ENCODE results near the gene RAB11A.

The RAB11A gene

DNA sequence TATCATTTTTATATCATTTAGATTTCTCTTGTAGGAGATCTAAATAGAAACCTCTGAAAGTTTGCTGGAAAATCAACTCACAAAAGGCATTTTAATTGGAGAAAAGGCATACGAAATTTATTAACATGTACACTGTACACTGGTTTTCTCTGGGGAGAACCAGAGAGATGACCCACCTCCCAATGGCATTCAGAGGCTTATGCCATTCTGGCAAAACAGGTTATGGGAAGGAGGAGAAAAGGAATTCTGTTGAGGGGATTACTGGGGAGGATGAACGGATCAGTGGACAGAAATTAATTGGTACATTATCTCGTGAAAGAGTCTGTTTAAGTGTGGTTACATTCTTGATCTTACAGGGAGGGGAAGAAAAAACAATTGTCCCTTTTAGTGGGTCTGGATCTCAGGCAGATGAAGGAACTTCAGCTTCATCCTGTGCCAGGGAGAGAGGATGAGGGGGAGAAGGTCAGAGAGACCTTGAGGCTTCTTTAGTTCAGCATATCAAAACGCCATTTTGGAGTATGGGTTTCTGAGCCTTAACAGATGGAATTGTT lies 16.5 kb downstream of the RAB11A start:
- DNase-seq (ENCODE audit: low spot score) = no peak

DNA sequence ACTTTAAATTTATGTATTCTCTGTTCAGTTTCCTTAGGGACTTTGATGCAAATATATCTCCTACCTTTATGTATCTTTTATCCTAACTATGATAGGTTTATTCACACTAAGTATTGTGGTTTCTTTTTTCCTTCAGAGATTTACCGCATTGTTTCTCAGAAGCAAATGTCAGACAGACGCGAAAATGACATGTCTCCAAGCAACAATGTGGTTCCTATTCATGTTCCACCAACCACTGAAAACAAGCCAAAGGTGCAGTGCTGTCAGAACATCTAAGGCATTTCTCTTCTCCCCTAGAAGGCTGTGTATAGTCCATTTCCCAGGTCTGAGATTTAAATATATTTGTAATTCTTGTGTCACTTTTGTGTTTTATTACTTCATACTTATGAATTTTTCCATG lies 18.3 kb downstream of the RAB11A start:
- DNase-seq (ENCODE audit: low spot score) = no peak

DNA sequence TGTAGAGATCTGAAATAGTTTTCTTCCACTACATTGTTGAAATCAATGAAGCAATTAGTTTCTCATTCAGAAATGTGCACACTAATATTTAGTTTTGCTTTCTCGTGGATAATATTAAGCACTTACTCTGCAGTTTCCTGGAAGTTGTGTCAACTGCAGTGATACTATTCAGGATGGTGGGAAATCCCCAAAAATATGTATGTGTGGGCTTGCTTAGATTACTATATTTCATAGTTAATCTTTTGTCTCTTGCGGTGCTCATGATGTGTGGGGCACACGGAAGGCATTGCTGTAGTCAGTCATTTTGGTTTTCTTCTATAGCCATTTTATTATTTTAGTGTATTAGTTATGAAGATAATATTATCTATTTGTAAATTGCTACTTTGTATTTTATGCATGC lies 19.7 kb downstream of the RAB11A start:
- DNase-seq (ENCODE audit: low spot score) = no peak

DNA sequence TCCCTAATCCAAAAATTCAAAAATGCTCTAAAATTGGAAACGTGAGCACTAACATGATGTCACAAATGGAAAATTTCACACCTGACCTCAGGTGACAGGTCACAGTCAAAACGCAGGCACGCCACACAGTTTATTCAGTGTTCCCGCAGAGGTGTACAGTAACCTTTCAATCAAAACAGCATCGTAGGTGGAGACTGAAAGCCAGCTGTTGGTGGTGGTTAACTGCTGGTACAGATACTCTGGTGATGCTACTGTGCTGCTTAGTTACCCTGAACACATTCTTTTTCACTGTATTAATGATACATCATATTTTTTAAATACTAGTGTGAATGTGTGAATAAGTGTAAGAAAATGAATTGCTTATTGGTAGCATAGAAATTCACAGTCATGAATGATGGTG lies 23.8 kb downstream of the RAB11A start:
- DNase-seq (ENCODE audit: low spot score) = no peak

DNA sequence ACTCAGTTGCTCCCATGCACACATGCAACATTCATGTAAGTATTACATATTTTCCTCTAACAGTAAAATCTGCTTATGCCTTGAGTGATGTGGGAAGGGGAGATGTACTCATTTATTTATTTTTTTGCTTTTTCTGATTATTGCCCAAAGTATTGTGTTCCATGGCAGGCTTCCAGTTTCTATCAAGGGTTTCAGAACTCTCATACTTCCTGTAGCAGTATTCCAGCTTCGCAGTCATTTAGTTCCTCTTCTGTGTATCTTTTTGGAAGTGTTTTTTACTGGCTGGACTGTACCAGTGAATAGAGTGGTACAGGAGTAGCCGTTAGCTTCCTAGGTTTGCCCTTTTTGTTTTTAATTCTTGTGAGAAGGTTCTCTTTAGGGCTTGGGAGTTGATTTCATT lies 26.9 kb downstream of the RAB11A start:
- DNase-seq (ENCODE audit: low spot score) = no peak

DNA sequence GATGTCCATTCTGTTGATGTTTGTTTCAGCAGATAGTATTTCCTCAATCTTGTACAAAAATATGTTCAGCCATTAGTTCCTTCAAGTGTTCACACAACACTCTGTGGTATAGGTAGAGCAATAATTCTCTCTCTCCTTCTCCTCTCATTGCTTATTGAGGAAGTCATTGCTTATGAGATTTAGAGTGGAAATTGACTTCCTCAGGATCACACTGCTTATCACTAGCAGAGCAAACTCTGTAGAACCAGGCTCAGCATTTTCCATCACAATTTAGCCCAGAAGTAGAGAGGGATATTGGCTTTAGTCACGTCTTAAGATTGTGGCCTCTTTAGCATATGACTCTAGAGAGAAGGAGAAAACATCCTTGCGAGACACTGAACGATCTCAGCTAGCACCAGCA lies 31.2 kb downstream of the RAB11A start:
- DNase-seq (ENCODE audit: low spot score) = no peak

DNA sequence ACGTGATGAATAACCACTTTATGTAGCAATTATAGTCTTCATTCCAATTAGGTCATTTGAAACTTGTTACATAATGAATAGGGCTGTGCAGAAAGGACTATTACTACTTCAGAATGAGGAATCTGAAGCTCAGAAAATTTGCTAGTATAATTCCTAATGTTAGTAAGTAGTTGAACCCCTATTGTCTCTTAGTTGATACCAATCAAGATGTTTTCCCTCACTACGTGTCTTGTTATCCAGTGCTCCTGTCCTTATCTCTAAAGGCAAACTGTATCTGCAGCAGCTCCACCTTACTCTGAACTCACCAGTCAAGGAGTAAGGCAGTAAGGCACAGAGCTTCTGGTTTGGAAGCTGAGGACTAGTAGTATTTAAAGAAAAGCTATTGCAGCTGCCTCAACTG lies 32.0 kb downstream of the RAB11A start:
- no peak for DNase-seq (ENCODE audit: low spot score)

DNA sequence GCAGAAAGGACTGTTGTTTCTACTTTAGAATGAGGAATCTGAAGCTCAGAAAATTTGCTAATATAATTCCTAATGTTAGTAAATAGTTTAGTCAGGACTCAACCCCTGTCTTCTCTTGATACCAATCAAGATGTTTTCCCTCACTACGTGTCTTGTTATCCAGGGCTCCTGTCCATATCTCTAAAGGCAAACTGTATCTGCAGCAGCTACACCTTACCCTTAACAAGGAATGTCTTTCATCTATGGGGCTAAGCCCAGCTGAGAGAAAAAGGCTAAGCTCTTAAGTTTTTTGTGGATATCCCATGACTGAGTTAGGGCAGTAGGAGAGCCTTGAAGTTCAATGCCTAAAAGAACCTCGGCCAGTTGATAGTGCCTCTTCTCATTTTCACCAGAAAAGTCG lies 32.5 kb downstream of the RAB11A start:
- no peak for DNase-seq (ENCODE audit: low spot score)

DNA sequence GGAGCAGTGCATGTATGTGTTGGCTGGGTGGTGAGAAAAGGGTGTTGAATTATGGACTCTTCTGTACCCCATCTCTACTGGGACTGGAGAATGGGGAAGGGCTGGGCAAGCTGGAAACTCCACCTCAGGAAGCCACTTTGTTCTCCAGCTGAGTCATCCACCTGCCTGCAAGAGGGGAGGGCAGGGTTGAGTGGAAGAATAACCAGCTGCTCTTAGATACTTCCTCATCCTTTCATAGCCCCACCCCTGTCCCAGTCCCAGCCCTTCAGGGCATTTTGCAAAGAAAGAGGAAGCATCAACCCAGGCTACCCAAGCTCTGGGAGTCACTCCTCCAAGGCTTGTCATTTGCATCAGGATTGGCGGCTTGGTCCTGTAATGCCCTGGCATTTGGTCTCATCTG lies 33.1 kb downstream of the RAB11A start:
- peak; percentile 20 for DNase-seq (ENCODE audit: low spot score)

DNA sequence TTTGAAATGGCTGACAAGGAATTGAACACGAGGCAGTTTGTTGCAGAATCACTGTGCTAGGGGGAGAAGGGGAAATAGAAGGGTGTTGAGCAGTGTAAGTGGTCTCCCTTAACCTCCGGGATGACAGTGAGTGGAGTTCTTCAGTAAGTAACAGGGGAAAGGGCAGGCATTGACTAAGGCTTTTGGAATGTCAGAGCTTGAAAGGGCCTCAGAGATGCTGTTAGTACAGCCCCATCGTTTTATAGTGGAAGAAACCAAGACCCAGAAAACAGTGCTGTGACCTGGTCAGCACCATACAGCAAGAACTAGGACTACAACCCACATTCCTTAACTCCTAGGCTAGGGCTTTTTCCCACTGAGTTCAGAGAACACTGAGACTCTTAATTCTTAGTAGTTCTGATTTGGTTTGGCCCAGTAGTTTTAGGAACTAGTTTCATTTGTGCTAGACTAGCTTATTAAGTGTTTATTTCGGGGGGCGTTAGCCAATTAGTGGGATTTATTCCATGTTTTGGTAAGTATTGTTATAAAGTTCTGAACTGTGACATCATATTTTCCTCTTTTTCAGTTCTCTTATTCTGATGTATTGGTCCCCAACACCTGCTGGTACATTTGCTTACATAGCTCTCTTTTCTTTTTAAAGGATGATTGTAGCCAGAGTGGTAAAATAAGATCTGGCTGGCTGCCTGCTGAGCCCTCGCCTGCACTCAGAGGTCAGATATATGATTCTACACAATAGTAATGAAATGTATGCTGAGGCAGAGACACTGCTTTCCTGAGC lies 34.2 kb downstream of the RAB11A start:
- no peak for DNase-seq (ENCODE audit: low spot score)

DNA sequence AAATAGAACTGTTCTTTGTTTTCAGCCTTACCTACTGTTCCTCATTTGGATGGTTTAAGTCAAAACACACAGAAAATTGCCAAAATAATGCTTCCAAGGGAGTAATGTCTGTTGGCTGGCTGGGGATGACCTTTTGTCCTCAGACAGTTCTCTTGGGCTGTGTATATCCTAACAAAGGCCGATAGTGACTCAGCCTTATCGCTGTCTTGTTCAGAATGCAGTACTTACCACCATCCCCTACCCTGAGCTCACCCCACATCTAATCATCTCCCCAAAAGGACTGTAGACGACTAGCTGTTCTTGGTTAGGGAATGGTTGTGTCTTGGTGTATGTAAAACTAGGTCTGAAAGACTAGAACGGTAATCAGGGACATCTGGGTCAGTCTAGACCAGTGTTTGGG lies 35.0 kb downstream of the RAB11A start:
- no peak for DNase-seq (ENCODE audit: low spot score)

DNA sequence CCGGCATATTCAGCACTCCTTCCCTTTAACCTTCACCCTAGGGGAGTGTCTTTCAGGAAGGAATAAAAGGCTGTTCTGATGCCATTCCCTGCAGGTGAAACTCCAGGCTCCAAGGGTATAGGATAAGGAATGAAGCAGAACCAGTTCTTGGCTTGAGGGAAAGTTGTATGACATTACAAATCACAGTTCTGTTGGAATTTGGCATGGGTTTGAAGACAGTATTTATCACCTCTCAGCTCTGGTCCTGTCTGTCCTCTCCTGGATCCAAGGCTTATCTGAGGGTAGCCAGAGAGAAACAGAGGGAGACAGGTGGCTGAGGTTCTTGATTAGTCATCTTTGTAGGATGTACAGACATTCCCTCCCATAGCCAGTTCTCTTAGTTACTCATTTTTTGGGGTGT lies 37.1 kb downstream of the RAB11A start:
- no peak for DNase-seq (ENCODE audit: low spot score)

DNA sequence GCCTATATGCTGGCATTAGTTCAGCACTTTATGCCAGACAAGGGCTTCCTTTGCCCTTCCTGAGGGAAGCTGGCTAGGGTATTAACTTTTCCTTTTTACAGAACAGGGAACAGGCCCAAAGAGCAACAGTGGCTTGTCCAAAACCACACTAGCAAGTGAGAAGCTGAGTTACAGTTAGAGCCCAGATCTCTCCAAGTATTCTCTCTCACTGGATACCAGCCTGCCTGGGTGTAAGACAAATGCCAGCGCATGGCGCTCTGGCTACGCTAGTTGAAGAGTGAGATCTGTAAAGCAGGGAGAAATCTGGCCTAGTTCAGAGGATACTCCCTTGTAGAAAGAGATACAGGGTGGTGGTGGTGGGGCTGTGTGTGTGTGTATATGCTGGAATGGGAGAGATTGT lies 38.4 kb downstream of the RAB11A start:
- no peak for DNase-seq (ENCODE audit: low spot score)

DNA sequence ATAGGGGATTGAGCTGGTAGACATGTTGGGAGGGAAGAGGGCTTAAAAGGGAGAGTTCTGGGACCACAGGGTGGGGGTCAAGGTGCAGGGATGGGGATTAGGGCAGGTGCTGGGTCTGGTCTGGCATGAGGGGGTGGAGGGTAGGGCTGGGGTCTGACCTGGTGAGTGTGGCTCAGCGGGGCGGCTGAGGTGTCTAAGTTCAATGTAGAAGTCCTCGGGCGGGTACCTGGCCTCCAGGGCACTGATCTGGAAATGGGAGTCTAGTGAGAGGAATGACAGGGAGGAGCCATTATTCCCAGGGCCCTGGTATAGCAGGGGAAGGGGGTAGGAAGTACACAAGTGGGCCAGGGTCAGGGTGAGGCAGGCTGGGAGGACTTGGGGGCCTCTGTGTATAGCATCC lies 39.6 kb downstream of the RAB11A start:
- no peak for DNase-seq (ENCODE audit: low spot score)

DNA sequence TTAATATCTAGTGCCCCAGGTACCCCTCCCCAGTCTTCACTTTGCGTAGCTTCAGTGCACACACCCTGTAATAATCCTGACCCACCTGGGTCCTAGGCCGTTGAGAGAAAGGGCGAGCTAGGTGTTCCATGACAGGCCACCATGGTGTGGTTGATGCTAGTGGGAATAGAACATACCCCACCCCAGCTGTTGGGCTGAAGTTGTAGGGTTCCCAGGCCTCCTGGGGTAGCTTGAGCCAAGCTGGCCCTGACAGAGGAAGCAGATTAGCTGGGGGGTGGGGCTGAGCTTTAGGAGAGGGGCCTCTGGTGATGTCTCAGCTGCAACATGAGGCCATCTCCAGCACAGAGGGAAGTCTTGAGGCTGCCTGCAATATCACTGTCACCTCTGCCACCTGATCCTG lies 40.5 kb downstream of the RAB11A start:
- no peak for DNase-seq (ENCODE audit: low spot score)

DNA sequence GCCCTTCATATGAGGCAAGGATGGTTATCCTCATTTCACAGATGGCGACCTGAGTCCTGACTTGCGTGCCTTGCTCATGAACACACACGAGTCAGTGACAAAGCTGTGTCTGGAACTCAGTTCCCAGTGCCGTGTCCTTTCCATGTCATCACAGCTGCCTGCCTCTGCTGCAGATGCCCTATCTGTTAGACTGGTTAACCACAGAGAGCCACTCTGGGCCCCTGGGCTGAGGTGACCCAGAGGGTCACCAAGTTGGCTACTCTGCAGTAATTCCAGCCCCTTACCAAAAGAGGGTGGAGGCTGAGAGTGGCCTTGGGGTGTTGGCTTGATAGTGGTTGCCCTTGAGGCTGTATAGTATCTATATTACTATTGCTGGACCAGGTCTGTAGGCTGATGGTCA lies 41.0 kb downstream of the RAB11A start:
- DNase-seq (ENCODE audit: low spot score) = no peak

DNA sequence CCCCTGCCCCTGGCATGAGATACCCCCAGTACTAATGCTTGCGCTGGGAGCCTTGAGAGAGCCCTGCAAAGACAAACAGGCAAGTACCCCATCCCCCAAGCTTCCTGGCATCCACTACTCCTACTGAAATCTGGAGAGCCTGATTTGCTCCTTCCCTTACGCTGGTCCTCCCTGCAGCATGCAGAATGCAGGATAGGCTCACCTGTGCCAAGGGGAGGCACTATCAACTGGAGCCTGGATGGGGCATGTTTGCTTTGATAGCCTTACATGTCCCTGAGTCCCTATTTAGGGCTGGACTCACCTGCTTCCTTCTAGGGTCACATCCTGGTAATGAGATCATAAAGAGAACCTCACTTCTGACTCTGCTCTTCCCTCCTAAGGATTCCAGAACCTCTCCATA lies 42.9 kb downstream of the RAB11A start:
- DNase-seq (ENCODE audit: low spot score) = no peak

DNA sequence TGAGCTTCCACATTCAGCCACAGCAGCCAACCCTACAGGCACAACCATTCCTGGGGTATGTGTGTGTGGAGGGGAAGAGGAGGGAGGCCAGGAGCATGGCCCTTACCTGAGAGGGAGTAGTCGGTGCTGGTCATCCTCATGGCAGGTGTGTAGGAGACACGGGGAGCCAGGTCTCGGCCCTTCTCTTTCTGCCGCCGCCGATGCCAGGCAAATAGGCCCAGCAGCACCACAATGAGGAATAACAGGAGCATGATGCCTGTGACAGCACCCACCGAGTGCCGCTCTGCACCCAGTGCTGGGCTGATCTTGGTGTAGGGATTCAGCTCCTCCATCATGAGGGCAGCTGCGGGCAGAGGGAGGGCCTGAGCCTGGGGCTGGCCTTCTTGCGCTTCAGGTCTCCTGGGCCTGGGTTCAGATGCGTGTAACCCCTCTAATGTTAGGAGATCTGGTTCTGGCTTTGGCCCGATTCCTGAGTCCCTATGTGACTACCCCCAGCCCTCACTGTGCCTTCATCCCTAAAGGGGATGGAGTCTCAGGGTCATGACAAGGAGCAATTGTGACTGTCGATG lies 44.4 kb downstream of the RAB11A start:
- no peak for DNase-seq (ENCODE audit: low spot score)

DNA sequence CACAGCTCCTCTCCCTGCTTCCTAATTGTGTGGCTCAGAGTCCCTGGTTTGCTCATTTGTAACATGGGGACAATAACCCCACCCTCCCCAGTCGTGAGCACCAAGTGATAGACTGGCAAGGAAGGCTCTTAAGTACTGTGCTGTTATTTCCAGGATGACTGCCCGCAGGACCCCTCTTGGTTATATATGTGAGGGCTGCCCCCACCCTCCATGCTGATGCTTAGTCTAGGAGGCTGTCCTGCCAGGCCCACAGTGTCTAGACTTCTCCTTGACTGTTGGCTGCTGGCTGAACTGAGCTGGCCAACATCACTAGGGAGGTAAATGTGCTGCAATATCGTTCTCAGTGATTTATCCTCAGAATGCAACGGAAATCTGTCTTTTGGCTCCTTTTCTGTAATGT lies 45.1 kb downstream of the RAB11A start:
- DNase-seq (ENCODE audit: low spot score) = no peak

DNA sequence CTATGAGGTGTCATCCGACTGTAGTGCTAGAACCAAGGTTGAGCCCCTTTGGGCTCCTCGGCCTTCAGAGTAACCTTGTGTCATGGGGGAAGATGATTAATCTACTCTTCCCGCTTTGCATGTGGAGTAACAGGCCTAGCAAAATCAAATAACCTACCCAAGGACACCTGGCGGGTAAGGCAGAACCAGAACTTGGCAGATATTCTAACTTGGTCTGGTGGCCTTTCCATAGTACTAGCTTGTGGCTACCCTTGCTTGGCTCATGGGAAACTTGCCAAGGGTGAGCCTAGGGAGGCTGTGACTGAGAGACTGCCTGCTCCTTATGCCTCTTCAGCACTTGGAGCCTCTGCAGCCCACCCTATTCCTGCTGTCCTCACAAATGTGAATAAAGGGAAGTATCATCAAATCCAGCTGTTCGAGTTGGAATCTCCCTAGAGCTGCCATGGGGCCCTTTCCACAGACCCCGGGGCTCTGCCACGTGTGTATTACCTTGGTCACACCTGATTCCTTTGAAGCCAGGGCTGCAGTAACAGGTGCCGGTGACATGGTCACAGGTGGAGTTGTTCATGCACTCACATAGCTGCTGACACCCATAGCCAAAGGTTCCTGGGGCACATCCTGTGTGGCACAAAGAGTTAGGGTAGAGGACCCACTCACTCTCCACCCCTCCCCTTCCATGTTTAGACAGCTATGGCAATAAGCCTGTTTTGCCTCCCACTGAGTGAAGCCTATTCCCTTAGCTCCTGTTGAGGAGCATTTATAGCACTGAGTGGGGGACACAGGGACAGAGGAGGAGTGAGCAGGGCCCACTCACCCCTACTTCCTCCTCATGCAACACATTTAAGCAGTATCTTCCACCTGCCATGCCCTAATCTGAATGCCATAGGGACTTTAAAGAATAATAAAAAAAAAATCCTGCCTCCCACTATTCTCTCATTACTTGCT lies 46.0 kb downstream of the RAB11A start:
- no peak for DNase-seq (ENCODE audit: low spot score)

DNA sequence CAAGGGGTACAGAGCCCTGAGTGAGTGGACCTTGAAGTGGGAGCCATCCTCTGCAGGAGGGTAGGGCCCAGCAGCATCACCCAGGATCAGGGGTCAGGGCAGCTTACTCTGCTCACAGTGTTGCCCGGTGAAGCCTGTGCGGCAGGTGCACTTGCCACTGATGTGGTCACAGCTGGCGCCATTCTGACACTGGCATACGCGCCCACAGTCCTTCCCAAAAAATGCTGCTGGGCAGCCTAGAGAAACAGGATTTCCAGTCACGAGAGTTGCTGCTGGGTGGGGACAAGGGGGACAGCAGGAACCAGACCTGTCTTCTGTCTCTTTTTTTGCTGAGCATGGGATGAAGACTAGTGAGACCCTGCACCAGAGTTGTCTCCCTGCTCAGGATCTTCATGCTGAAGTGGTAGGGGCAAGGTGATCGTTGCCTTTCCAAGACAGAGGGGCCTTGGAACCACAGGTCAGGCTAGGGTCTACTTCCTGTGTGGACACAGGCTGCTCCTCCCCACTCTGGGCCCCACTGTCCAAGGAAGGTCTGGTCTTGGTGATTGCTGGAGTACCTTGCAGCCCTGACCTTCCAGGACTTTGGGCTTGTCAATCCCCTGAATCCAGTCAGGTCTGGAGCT lies 46.9 kb downstream of the RAB11A start:
- DNase-seq (ENCODE audit: low spot score) = no peak

DNA sequence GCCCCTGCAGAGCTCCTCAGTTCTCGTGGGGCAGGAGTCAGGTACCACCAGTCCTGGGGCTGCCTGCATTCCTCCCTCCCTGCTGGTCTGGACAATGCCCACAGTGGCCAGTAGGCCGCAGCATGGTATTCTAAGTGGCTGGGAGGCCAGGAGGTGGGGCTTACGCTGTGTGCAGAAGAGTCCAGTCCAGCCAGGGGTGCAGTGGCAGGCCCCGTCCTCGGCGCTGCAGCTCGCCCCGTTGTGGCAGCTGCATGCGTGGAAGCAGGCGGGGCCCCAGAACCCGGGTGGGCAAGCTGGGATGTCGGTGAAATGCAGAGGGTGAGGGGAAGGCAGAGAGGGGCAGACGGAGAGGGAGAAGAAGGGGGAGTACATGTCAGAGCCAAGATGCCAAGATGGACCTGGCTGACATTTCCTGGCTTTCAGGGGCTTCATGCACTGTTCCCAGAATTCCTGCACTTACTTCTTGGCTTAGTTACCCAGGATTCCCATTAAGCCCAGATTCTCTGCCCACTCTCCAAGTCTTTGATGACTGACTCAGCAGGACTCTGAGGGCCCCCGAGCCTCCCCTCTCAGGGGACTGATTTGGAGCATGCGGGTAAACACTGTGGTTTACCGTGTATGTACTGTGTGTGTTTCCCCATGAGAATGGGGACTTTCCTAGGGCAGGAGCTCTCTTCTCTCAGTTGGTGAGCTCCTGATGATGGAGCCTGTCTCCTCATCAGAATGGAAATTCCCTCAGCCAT lies 47.5 kb downstream of the RAB11A start:
- peak; percentile 53 for DNase-seq (ENCODE audit: low spot score)
